ENCODE data around the gene RAB25.

- TF ChIP-seq CTCF (IDR thresholded peaks at IDR 0.05): no peak
- no peak for TF ChIP-seq POLR2A (IDR thresholded peaks at IDR 0.05)
Measured at GRCh38 chr1:156014829-156015228, 46.1 kb upstream of the RAB25 start.

Measured in lower leg skin (tissue), 3 donors.